Activated CD4-positive, alpha-beta T cell treated with anti-CD3 and anti-CD28 coated beads, Interleukin-2, amount 50 U/mL, for 48 hours (primary cell): ENCODE measurements around the gene ELMO1.
A peak's percentile ranks its signal among the peaks of the same experiment; 100 is the strongest.

Source experiments
- DNase-seq, 2 experiments: peaks; one replicate each; pipeline ENCODE4 v3.0.0-alpha.2; 2020

Gene ELMO1

DNA sequence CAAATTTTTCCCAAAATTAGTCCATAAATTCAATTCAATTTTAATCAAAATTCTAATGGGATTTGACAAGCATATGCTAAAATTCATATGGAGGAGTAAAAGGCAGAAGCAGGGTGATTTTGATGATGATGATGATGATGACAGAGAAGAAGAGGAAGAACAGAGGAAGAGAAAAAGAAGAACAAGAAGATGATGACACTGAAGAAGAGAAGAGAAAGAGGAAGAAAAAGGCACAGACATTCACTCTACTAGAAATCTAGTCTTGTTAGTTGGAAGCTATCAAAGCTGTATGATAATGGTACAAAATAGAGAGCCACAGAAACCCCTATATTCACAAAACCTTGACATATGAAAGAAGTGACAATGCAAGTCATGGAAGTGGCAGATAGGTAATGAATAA, 157.9 kb downstream of the ELMO1 start:
- no peak for DNase-seq

DNA sequence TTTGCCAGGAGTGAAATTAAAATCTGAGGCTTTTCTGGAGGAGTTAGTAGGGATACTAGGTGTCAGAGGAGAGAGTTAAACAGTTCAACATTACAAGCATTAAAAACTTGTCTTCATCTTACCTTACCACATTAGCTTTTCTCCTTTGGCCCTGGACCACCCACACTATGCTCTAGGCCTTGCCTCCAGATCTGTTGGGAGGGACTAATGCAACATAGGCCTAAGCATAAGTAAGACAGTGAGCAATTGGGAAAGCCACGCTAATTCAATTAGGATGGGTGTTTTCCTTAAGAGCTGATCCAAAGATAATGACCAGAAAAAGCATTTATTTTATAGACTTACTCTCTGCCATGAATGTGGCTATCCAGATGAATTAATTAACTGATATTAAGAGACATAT, 158.9 kb downstream of the ELMO1 start:
- no peak for DNase-seq

DNA sequence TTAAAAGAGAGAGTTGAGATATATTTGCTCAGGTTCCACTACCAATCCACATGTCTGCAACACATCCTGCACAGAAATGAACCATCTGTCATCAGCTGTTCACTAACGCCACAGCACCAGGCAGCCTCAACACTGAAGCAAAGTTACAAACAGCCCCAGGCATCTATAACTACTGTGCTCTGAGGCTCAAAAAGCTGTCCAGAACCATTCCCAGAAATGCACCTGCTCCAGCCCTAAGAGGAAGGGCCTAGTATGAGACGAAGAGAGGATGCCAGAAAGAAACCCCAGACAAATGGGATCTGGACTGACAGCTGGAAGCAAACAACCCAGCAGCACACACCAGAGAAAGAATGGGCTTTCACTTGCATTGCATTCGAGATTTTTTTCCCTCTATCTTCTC, 159.3 kb downstream of the ELMO1 start:
- no peak for DNase-seq

DNA sequence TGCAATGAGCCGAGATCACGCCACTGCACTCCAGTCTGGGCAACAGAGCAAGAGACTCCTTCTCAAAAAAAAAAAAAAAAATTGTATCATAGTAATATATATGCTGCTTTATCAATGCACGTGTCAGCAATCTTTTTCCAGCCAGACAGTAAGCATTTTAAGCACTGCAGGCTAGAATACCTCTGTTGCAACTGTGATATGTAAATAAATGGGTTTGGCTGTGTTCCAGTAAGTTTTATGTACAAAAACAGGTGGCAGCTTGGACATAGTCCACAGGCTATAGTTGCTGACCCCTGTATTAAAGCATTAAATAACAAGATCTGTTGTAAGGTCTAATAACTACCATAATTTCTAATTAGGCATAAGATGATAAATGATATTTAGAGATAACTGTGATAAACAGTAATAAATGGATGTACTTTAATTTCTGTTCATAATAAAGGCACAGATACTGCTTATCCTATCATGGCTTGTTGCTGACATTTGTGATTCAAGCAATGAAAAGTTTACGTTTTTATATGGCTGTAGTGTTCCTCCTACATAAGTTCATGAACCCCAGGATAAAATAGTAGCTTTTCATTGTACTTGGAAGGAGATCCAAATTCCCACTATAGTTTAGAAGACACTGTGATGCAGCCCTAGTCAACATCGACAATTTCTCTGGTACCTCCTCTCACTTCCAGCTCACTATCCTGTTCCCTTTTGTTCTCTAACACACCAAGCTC, 161.4 kb downstream of the ELMO1 start:
- no peak for DNase-seq

DNA sequence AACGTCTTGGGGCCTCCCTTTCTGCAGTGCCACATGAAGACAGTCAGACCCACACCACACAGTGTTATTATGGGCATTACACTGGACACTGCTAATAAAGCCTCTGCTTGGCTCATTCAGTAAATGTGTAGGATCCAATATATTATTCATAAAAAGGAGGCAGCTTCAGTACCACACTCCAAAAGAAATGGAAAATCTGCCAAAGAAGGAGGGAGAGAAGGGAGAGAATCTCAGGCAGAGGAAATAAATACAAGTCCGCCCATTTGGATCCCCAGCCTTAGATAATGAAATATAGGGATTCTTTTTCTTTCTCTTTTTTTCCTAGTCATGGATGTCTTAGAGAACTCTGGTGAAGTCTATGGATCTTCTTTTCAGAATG, 162.2 kb downstream of the ELMO1 start:
- no peak for DNase-seq

DNA sequence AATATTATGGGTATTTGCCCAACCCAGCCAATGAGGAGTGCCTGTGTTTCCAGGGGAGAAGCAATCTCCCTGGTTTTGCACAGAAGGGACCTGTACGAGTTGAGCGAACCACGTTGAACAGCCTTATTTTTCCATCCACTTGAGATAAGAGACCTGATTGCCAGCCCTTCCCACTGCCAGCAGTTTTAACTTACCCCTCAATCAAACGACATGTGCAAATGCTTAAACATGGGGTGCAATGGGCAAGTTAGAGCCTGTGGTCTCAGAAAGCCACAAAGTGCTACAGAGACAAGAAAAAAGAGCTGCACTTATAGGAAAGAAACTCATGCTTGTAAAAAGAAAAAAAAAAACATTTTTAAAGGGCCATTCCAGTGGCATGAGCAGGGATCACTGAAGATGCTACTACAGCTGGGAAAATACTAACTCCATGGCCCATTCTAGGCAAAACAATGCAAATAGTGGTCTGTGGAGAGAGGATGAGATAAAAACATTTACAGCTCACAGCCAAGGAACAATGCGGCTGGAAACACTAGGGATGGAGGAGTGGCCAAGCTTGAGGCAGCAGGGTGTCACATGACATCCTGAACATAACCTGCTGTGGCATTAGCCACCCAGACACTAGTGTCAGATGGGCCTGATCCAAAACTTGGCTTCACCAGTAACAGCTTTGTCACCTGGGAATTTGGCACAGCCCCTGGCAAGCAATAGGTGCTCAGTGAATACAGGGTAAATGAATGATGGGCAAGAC, 162.8 kb downstream of the ELMO1 start:
- DNase-seq, result no peak

DNA sequence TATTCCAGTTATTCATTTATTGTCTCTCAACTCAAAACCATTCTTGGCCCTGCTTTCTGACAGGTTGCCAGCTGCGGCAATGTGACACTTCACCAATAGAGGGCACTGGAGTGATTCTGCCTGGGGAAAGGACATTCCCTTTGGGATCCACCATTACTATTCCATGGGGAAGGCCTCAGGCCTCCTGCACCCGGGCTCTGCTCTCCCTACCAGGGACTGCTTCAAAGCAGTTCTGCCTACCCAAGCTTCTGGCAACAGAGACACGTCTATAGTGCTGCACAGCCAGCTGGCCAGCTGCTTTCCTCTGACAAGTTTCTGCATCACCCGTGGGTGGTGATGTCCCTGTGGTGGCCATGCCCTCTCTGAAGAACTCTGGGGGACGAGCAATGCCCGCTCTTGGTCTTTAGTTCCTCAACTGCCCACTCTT, 163.8 kb downstream of the ELMO1 start:
- DNase-seq, result peak; percentile 53 to 63

DNA sequence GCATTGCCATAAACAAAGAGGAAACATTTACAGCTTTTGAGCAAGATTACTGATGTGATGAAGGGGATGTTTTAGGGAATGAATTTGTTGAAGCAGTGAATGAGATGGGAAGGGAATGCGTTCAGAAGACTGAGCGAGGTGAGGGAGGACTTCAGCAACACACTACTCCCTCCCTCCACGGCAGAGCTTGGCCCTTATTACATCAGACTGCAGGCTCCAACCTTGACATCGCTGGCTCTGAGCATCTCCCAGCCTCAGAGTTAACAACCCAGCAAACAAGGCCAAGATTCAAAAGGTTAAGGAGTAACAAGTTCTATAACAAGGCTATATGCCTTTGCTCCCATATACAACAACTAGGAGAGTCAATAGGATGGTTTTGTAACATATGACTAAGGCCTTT, 164.4 kb downstream of the ELMO1 start:
- no peak for DNase-seq

DNA sequence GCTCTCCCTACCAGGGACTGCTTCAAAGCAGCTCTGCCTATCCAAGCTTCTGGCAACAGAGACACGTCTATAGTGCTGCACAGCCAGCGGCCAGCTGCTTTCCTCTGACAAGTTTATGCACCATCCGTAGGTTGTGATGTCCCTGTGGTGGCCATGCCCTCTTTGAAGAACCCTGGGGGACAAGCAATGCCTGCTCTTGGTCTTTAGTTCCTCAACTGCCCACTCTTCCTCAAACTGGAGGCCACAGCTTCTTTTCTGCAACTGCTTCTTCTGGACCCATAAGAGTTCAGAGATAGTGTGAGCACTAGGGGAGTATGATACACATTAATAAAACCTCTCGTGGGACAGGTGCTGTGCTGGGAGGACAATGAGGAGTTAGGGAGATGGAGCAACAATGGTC, 164.9 kb downstream of the ELMO1 start:
- no peak for DNase-seq

DNA sequence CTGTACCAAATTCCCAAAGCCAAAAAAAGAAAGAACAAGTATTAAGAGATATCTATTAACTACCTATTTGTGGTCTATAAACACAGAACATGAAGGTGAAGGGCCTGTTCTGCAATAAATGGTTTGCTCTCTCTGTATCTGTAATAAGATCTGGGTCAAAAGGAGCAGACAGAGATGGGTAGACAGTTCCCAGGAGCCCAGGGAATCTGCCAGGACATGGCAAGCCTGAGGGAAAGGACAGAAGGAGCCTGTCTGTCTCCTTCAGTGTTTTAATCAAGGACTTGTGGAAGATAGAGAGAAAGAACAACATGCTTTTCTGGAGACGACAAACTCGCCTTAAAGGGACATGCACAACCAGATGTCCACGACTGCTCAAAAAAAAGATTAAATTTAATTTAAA, 165.7 kb downstream of the ELMO1 start:
- DNase-seq, result no peak

DNA sequence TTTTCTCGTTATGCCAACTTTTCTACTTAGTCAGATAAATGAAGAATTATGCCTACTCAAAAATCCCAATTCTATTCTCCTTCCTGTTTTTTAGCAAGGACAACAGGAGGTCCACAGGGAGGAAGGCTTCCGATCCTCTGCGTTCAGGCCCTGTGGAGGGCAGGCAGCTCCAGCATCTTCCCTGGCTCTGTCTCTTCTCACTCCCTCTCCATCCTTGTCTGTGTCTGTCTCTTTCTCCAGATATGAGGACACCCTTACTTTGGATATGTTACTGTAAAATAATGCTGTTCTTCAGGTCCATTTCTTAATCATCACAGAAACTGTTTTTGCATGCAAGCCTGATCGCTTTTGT, 166.6 kb downstream of the ELMO1 start:
- DNase-seq, result no peak

DNA sequence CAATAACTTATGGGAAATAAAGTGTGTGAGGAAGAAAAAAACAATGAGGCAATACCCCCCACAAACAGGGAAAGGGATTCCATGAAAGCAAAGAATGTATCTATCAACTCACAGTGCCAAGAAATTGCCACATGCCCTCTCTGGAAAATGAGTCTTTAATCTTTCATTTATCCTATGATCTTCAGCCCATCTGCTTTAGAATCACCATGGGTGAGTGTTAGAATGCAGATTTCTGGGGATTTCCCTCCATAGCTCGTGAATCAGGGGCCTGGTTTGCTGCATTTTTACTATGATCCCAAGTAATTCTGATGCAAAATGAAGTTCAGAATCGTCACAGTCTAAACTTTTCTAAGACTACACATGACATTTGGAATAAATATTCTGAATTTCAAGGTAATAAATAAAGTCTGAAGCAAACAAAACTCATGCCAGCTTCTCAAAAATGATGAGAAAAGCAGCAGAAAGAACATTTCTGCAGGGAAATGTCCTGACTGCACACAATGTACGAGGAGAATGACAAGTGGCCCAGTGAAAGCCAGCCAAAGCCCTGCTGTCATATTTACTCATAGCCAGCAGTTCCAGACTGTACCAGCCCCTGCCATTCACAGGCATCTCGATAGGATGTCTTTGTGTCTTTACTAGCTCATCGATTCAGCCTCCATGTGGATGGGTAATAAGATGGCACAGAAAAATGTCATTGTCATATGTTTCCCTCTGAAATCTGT, 167.1 kb downstream of the ELMO1 start:
- no peak for DNase-seq

DNA sequence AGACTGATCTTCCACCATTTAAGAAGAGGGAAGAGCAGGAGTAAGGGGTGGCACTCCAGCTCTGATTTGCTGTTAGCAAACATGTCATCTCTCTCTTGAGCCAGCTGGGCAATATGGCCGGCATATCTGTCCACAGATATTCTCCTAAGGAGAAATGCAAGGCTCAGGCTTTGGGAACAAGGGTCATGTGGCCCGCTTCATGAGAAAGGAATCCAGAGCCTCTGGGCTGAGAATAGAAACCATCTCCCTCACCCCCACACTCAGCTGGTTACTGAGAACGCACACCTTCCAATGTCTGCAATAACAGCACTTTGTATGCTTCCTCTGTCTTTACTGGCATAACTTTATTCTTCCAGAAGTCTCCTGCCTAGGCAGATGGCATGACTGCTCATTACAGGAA, 171.2 kb downstream of the ELMO1 start:
- DNase-seq, result no peak

DNA sequence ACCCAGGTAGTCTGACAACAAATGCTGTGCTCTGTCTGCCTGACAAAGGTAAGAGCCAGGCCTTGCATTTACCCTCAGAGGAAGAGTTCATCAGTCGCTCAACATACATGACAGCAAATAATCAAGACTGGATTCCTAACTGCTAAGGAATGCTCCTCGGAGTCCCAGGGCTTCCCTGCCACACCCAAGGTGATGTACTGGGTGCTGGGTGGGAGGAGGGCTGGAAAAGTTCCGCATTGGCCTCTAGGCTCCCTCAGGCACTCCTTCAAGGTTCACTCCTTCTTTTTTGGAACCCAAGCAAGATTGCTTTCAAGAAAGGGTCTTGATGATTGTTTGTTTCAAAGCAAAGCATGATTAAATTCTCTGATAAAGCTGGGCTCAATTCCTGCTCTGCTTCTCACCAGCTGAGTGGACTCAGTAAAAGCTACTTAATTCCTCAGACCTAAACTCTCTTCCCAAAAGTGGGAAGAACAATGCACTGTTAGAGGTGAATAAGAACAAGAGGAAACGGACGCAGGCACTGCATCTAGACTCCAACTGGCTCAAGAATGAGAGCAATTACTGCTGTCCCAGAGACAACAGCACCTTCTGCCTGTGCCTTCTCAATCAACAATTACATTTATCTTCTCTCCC, 173.5 kb downstream of the ELMO1 start:
- no peak for DNase-seq

DNA sequence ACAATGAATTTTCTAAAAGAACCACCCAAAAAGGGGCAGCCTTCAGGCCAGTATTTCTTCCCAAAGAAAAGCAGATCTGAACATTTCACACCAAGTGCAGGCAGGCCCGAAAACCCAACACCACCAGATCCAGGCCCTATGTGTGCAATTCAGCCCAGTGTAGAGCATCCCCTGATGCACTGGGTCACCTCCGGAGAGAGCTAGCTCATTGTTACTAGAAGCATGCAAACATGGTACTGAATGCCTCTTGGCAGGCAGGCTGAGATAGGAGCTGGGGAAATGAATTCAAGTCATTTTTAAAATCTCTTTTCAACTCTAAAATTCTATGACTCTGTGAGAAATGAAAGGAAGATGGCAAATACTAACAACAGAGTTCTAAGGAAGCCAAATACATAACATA, 174.8 kb downstream of the ELMO1 start:
- no peak for DNase-seq

DNA sequence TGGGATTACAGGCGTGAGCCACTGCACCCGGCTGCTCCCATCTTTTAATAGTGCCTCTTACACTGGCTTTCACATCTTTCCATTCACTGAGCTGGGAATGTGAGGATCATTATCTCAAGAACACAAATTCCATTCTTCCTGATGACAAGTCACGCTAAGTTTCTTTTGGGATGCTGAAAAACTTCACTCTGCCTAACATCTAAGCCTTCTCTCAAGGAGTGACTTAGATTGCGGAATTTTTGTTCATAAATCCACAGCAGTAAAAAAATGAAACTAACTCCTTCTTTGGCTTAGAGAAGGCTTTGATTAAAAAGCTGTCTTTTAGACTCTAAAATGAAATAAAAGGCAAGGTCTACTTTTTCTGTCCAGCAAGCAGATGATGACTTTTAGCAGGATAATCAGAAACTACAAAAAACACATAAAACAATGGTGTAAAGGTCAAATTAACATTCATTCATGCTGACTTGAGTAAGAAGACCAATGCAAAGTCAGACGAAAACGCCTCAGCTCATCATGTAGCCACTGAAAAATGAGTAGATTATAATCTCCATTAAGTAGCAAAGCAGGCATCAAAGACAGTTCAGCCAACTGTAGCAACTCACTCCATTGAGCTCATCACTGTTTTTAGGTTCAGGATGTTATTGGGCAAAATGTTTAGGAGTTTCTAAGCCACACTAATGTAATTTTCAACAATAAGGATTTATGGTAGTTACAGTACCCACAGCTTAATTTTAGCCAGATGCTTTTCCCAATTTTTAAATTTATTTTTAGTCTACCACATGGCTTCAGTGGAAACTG, 178.8 kb downstream of the ELMO1 start:
- no peak for DNase-seq

DNA sequence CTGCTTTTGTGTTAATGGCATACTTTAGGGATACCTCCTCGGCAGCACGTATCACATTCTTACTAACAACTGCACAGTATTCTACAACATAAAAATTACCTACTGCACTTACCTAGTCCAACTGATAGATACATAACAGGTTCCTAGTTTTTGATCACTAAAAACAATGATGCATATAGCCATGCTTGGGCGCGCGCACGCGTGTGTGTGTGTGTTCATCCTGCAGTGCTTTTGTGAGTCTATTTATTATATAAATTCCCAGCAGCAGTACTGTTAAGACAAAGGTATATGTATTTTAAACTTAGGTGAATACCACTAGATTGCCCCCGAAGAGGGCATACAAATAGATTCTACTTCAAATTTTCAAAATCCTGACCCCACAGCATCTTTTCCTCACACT, 181.4 kb downstream of the ELMO1 start:
- no peak for DNase-seq

DNA sequence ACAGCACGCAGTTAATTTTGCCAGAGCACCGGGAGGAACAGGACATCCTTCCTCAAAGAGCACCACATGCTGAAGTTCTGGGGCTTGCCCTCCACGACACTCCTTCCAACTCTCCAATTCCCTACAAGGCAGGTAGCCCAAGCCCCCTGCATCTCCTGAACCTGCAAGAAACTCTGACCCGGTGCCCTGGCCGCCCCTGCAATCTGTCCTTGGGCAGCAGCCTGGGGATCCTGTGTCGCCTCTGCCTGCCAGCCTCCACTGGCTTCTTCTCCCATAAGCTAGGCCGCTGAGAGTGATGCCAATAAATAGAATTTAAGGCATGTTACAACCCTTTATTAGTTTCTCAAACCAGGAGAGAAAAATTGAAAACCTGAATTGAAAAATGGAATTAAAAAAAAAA, 182.8 kb downstream of the ELMO1 start:
- no peak for DNase-seq

DNA sequence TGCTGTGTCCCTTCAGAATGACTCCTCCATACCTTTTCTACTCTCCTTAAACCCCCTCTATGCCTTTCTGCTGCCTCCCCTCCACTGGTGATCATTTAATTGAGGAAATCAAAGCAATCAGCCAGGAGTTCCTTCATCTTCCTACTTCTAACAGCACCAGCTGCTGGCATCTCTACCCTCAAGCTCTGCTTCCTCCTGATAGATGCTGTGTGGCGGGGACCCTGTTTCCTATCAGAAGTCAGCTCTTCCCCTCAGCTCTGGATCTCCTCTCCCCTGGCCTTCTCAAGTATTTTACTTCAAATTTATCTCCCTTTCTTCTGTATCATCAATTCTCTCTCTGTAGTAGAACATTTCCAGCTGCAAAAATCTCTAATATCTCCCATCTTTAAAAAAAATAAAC, 183.7 kb downstream of the ELMO1 start:
- no peak for DNase-seq

DNA sequence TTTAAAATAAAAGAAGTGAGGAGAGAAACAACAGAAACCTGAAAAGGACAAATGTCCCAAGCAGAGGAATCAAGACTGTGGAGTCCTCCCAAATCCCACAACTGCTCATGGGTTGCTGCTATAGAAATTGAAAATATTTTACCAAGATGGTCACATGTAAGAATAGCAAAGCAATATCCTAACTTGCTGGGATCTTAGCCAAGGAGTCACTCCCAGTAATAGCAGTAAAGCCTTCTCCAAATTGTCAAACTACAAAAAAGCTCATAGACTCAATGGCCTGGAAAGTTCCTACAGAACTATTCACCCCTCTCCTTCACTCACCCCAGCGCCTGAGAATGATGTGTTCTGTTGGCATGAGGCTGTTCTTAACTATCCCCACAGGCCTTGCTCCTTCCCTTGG, 186.5 kb downstream of the ELMO1 start:
- DNase-seq, result no peak

DNA sequence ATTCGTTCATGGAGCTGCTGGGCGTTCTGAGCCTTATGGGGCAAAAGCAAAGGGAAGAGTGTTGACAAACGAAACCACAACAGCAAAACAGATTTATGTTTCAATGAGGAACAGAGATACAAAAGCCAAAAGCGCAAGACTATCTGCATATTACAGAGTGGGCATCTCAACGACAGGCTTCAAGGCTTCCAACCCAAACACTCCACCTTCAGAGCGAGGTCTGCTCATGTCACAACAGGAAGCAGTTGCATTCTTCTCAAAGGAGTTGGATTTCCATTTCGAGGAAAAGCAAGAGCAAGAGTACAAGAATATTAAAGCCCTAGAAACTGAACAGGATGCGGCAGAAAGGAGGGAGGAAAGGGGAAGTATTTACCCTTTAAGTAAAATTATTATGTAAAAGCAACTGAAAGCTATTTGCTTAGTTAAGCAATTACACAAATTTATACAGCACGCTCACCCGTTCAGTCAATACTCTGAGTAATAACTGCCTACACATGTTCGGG, 189.3 kb downstream of the ELMO1 start:
- DNase-seq, result no peak

DNA sequence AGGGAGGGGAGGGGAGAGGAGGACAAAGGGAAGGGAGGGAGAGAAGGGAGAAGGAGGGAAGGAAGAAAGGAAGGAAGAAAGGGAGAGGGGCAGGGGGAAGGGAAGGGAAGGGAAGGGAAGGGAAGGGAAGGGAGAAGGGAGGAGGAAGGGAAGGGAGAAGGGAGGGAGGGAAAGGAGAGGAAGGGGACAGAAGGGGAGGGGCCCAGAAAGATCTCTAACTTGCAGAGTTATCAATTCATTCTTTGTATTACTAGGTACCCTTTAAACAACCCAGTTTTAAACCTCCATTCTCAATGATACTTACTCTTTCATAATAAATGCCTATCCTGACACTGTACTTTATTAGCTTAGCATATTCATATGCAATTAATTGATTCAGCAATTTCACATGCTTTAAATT, 192.0 kb downstream of the ELMO1 start:
- DNase-seq, result no peak
